GM19035 (cell line): ENCODE data around the gene C15orf61.

ENCODE experiments used
- ATAC-seq: cut with Tn5 transposase; IDR thresholded peaks from one replicate; pipeline ENCODE4 v1.9.1; 2021; ENCODE audit not compliant: unreplicated experiment

Gene C15orf61

DNA sequence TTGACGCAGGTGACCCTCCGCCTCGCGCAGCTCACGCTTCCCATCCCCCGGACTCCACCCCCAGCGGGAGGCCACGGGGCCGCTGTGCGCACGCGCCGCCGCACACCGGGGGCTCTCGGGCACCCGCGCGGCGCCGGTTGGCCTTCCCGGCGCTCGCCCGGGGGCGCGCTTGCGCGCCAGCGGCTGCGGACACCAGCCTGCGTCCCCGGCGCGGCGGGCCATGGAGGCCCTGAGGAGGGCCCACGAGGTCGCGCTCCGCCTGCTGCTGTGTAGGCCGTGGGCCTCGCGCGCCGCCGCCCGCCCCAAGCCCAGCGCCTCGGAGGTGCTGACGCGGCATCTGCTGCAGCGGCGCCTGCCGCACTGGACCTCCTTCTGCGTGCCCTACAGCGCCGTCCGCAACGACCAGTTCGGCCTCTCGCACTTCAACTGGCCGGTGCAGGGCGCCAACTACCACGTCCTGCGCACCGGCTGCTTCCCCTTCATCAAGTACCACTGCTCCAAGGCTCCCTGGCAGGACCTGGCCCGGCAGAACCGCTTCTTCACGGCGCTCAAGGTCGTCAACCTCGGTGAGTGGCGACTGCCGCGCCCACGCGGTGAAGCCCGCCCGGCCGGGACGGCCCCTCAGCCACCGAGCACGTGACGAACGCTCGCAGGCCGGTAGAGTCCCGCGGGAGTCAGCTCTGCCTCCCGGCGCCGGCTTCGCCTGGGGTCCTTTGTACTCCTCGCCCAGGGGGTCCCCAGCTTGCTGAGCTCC lies at the start of gene C15orf61:
Gene C15orf61 (plus strand): TSS at position 103 of the 754 bp plus-strand sequence. CDS start 118 bp downstream, at position 221.
- peak; percentile 80 for ATAC-seq

DNA sequence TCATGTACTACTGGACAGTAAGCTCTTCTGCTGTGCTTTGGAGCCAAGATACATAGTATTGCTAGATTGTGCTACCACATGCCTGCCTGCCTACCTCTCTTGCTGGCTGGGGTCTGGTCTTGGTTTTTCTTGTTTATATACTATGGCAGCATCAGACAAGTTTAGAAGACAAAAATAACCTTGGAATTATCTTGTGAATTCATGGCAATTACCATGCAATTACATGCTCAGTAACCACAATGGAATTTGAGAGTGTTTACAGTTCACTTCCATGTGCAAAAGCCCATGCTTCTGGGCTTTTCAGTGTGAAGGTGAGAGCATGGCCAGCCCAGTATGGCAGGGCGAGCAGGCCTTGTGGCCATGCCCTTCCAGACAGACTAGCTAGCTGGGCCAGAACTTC lies 48.0 kb upstream of the C15orf61 start:
- ATAC-seq = no peak

DNA sequence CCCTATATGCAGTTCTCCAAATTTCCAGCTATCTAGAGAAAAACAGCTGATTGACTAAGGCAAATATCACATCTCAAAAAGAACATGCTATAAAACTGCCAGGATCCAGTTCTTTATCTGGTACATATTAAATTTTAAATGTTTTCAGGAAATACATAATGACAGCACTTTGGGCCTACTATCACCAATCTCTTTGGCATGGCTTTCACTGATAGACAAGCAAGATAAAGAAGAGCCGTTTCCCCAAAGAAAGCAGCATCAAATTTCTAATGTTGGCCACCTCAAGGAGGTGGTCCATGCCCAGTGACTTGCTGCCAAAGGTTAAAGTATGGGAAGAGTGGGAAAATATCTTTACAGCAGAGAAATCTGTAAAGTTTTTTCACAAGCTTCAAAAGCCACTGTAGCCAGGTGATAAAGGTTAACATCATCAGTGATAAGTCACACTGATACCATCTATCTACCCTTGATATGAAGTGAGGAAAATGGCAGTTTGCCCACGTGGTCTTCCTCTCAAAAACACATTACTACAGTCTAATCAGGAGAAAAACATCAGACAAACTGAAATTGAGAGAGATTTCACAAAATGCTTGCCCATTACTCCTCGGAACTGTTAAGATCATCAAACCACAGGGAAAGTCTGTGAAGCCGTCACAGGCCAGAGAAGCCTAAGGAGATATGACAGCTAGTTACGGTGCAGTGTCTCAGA lies 46.4 kb upstream of the C15orf61 start:
- ATAC-seq = no peak

DNA sequence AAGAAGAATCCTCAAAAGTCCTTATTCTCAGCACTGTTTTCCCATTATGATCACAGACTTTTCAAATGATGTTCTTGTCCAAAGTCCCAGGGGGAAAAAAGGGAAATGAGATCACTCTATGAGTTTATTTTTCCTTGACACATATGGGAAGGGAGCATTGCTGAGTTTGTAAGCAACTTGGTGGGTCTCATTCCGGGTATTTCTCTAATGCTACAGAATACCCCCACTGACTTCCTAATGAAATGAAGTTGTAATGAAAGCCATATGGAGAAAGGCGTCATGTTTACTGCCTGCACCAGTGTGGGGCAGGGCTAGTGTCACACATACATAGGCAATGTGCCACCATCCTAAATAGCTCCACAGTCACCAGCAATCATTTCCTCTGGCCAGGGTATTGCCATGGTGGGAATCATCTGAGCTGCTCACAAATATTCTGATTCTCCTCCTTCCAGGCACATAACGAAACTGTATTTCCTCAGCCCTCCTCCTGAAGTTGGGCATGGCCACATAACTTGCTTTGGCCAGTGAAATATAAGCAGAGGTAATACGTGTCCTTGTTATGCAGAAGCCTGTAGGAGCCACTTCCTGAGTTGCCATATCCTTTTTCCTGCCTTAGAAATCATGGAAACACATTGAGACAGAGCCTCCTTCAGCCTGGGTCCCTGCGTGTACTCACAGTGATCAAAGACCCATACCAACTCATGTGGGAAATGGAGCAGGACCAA lies 41.0 kb upstream of the C15orf61 start:
- no peak for ATAC-seq

DNA sequence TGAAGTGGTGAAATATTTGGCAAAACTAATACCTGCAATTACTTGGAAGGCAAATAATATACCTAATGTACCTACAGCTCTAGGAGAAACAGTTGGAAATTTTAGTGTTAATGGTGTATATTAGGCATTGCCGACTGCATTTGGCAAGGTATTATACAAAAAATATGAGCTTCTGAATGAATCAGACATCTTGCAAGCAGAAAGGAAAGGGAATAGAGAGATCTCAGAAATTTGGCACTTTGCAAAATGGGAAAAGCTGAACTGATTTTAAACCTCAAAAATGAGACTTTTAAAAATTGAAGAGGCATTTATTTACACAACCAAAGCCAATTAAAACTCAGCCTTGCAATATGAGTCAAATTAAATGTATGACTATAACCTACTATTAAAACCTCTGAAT lies 40.2 kb upstream of the C15orf61 start:
- no peak for ATAC-seq

DNA sequence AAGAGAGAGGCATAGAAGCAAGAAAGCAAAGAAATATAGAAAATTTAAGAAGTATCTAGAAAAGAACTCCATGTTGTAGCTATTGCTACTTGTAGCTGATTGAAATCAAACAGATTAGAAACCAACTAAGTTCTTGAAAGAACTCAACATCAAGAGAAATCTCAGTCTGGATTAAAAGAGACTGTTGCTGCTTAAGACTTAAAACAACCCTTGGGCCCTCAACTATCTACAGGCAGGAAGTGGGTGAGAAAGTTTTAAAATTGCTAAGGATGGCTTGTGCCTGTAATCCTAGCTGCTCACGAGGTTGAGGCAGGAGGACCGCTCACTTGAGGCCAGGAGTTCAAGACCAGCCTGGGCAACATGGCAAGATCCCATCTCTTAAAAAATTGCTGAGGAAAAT lies 39.3 kb upstream of the C15orf61 start:
- ATAC-seq = no peak

DNA sequence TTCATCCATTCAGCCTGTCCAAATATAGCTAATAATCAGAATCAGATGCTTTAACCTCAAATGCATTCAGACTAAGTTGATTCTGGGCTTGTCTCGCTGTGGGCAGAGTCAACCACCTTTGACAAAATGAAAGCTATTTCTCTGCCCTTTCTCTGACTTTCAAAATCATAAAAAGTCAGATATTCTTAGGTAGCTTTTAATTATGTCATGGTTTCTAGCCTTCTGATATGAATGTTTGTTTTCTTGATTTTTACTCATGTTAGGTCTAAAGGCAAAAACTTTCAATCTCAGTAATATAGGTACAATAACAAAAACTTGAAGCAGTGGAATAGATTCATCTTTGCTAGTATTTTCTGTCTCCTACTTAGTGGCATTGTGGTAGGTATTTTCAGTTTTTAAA lies 25.3 kb upstream of the C15orf61 start:
- ATAC-seq = no peak

DNA sequence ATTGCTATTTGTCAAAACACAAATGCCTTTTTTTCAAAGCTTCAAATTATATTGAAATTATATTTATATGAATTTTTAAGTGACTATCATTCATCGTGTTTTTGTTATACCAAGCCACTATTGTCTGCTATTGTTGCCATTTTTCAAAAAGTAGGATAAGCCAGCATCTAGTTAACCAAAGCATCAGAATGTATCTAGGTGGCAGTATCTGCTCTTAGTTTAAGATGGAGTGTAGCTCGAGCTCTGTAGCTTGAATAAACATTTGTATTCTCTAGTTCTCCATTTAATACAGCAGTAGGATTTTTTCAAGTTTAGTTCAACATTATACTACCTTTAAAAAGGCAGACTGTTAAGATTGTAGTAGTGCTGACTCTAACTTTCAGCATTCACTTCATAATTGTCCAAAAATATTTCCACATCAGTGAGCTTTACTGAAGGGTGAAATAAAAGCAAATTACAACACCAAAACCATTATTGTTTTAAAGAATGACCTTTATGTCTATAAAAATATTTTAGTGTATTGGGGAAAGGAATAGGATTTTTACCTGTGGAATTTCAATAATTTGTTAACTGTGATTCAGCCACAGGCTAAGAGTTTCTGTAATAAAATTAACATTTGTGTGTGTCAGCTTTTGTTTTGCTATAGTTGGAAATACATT lies 19.6 kb upstream of the C15orf61 start:
- no peak for ATAC-seq

DNA sequence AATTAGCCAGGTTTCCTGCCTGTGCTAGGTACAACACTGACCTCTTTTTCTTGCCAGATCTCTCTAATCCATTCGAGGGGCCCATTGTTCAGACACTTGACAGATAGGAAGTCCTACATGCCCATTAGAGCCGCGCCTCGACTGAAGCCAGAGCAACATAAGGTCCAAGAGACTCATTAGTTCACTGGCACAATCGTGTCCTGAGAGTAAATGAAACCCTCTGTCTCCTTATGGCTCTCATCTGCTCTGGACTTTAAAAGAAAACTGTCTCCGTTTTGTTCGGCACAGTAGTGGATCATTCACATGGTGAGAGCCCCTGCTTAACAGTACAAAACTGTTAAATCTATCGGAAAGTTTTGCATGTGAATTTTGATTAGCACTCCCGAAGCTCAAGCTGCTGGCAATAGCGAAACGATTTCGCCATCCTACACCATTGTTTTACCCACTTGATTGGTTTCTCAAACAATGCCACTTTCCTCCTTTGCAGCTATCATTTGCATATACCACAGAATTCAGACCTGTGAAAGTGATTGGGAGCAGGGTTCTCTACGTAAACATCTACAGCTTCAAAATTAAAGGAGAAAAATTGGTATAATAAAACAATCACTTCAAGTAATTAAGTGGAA lies 19.0 kb upstream of the C15orf61 start:
- ATAC-seq = no peak

DNA sequence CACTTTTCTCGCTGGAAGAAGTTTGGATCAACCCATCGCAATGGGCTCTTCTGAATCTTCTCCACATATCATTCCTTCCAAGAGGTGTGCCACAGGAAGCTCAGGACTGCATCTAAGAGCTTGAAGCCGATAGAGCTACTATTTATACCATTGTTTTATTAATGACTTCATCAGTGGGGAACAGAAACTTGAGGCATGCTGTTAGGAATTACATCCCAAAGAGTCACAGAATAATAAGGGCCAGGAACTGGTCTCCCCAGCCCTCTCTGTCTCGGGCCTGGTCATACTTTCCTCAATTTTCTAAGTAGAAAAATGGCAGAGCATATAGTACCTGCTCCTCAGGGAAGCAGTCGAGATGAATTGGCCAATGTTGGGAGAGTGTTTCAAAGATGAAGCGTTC lies 16.9 kb upstream of the C15orf61 start:
- no peak for ATAC-seq

DNA sequence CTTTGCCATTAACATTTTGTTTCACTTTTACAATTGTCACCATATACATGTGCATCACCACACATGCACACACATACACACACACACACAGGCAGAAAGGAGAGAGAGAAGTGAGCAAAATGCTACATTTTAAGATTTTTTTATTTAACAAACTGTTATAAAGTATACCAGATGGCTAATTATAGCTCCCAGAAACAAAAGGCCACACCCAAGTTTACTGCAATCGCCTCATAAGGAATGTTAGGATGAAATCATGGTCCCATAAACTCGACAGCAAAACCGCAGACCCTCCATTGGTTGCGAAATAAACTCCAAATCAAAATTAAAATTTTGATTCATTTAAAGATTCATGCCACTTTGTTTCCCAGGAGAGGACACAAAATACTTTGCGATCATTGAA lies 16.1 kb upstream of the C15orf61 start:
- no peak for ATAC-seq

DNA sequence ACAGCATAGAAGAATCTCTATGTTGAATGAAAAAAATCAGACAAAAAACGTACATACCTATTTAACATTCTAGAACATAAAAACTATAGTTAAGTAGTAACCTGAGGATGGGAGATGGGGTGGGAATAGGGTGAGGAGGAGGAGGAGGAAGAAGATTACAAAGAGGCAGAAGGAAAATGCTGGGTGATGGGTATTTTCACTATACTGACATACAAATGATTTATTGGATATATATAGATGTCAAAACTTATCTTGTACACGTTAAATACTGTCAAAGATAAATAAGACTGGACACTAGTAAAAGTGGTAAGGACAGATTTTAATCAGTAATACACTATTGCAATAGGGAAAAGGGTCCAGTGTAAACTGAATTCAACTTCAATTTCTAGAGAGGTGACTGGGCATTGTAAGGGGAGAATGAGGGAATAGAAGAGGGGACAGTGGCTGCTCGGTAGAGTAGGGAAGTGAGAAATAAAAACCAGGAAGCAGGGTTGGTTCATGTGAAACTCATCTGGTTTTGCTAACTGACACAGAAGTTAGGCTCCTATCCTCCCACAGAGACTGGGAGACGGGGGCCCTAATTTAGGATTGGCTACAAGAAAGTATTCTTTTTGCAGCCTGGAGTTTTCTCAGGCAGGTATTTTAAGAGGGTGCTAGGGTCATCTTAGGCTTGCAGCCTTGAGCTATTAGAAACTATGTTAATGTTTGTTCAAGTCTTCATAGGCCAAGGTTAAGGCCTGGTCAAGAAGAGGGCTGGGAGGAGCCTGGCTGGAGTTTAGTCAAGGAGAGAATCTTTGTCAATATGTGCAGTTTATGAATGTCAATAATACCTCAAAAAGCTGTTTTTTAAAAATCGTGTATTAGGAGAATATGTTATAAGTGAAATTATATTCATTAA lies 15.0 kb upstream of the C15orf61 start:
- no peak for ATAC-seq

DNA sequence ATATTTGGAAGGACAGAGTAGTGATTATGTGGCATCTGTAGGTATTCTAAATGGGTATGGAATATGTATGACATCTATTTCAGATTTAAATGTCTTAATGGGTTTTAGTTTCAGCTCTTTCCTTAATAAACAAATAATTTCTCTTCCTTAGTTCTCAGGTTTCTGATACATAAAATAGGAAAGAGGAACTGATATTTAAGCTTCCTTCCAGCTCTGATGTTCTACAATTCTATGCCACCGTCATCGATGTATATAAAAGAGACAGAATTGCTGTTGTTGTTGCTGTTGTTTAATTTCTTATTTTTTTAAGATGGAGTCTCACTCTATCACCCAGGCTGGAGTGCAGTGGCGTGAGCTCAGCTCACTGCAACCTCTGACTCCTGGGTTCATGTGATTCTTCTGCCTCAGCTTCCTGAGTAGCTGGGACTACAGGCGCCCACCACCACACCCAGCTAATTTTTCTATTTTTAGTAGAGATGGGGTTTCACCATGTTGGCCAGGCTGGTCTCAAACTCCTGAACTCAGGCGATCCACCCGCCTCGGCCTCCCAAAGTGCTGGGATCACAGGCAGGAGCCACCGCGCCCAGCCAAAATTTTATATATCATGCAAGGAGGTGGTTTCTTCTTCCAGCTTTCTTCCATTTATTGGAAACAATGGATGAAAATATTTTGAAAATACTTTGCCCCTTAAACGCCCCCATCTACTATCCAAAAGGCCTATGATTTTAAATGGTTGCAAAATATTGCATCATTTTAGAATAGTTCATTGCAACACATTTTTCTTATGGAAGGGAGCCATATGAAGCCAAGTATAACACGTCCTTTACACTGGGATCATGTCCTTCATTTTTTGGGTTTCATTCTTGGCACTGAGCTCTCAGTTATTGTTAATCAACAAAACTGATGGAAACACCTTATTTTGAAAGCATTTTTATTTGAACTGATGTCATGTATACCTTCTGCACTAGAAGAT lies 13.9 kb upstream of the C15orf61 start:
- ATAC-seq = no peak

DNA sequence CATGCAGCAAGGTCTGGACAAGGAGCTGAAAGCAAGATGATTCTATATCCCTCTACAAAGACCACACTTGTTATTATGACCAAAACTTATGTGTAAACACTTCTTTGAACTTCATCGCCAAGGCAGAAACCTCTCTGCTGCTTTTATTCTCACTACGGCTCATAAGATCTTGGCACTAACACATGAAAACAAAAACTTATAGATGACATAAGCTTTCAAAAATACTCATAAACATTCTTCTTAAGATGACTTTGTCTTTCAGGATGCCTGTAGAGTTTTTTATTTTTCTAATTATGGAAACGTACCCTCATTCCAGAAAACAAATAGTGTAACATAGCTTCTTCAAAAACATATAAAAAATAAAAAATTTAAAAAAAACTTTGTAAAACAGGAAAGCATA lies 12.5 kb upstream of the C15orf61 start:
- ATAC-seq = no peak

DNA sequence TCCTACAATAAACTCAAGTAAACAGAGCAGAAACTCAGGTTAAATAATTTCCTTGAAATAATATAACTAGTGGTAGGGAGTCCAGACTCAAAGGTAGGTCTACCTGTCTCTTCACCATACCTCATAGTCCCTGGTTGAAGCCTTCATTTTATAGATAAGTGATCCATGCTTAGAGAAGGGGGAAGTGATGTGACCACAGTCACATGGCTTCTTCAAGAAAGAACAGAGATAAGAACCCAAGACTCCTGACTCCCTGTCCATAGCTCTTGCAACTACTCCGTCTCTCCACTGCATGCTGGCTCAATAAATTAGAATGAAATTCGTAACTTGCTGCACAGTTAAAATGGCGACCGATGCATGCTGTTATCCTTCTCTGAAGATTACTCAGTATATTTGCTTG lies 11.0 kb upstream of the C15orf61 start:
- ATAC-seq = no peak

DNA sequence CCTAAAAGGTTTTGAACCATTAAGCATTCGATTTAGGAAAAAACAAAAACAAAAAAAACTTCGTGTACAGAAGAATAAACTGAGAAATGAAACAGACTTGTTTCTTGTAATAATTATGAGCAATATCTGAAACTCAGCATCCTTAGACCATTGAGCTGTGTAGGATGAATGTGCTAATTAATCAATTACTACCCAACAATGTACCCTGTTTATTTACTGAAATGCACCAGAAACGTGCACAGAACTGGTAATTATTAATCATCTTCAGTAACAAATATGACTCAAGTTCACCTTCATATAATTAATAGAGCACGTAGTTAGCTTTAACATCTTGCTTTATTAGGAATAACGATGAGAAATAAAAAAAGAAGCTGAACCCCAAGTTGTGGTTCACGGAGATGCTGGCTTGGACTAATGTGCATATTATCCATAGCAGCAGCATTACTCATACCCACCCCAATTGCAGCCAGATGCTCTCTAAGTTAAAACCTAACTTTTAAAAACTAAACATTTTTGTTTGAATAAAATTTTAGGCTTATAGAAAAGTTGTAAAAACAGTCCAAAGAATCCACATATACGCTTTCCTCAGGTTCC lies 10.2 kb upstream of the C15orf61 start:
- ATAC-seq = no peak

DNA sequence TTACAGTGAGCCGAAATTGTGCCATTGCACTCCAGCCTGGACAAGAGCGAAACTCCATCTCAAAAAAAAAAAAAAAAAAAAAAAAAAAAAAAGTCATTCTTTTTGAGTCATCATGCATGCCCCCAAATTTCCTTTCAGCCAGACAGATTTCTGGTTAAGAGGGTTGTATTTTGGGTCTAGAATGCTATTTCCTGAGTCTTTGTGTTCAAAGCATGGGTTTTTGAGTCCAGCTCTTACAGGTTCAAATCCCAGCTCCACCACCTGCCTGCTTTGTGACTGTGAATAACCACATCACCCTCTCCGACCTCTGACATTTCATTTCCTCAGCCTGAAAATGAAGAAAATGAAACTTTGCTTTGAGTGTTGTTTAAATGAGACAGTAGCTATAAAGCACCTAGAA lies 9.3 kb upstream of the C15orf61 start:
- ATAC-seq = no peak

DNA sequence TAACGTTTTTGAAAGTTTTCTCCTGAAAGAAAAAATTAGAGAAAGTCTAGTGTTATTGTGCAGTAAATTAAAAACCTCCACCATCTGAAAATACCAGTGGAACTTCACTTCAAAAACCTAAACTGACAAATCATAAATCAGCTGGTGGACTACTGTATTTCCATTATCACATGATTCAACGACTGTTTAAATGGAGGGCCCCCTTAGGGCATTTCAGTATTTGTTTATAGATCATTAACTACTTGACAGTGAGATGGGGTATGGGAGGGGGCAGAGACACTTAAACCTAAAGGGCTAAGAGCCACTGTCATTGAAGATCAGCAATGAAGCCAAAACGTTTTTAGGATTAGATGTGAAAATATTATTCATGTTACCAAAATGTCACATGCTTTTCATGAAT lies 8.8 kb upstream of the C15orf61 start:
- ATAC-seq = no peak
